NB4 (cell line): ENCODE results near the gene UBE4B.

Experiments
- CTCF ChIP-seq: IDR thresholded peaks from one replicate; pipeline ENCODE4 v1.5.1; 2012; ENCODE audit warnings: low read depth, low read length
- MYC ChIP-seq: IDR thresholded peaks from 2 replicates; pipeline ENCODE4 v1.6.1; 2011; ENCODE audit warnings: low read depth, low read length
- POLR2A ChIP-seq: IDR thresholded peaks from 2 replicates; pipeline ENCODE4 v1.6.1; 2011; ENCODE audit warnings: mild to moderate bottlenecking; ENCODE audit not compliant: insufficient read length; ENCODE audit errors: extremely low read depth

GRCh38 chr1:10085076-10085475 lies 52.3 kb downstream of the UBE4B start:
- TF ChIP-seq CTCF, result no peak
- no peak for TF ChIP-seq MYC
- no peak for TF ChIP-seq POLR2A
